Keratinocyte (primary cell): ENCODE measurements around the gene NAMPT. TPM values are rescaled to one million over a fixed set of nuclear protein-coding genes. Genes with fewer than 3 reads are reported as not detected.
"Not testable (repeated sequence)": the region's sequence is repeated elsewhere in the genome, so short reads cannot be mapped to it uniquely, and the experiment has no call there.

Source experiments
- DNase-seq: peaks from one replicate; pipeline ENCODE4 v3.0.0-alpha.2; 2011; ENCODE audit warnings: low read depth, missing footprints, low spot score
- FAIRE-seq: peaks from 2 replicates; lab custom pipeline; 2011; peaks lifted over from hg19 to GRCh38; lab: Jason Lieb, UNC
- H2AFZ ChIP-seq: 2 replicates; pipeline ENCODE4 v1.6.0; 2012; ENCODE audit warnings: low read length, control low read depth, inconsistent platforms; ENCODE audit not compliant: control insufficient read depth
- H3K27ac ChIP-seq: 2 replicates; pipeline ENCODE4 v1.5.1; 2011; ENCODE audit warnings: low read length; ENCODE audit not compliant: control insufficient read depth, insufficient read depth
- H3K27me3 ChIP-seq: 3 replicates; pipeline ENCODE4 v1.6.0; 2011; ENCODE audit warnings: low read length; ENCODE audit not compliant: control insufficient read depth, insufficient read depth; ENCODE audit errors: extremely low read depth
- H3K36me3 ChIP-seq, 2 experiments: 2 replicates in 1 of 2; 3 replicates in 1 of 2; pipeline ENCODE4 v1.5.1; 2011; ENCODE audit warnings: low read length in 2 of 2, mild to moderate bottlenecking in 1 of 2; ENCODE audit not compliant: control insufficient read depth in 2 of 2, insufficient read depth in 2 of 2; ENCODE audit errors: extremely low read depth in 1 of 2
- H3K4me1 ChIP-seq: 3 replicates; pipeline ENCODE4 v1.5.1; 2011; ENCODE audit warnings: low read length; ENCODE audit not compliant: control insufficient read depth, insufficient read depth; ENCODE audit errors: extremely low read depth
- H3K4me2 ChIP-seq: 3 replicates; pipeline ENCODE4 v1.6.0; 2011; ENCODE audit warnings: low read depth, low read length; ENCODE audit not compliant: control insufficient read depth, insufficient read depth; ENCODE audit errors: extremely low read depth
- H3K4me3 ChIP-seq, 3 experiments: fragments of 200-600 bp in 1 of 3; sonication (generic) in 1 of 3; 2 replicates in 2 of 3; 3 replicates in 1 of 3; pipeline ENCODE4 v1.5.1; 2011 to 2016; ENCODE audit warnings: low read length in 3 of 3, mild to moderate bottlenecking in 3 of 3, control low read depth in 2 of 3, inconsistent platforms in 1 of 3, low read depth in 1 of 3, mixed read lengths in 1 of 3, mixed run types in 1 of 3, moderate library complexity in 1 of 3; ENCODE audit not compliant: control insufficient read depth in 2 of 3, insufficient read depth in 2 of 3; ENCODE audit errors: extremely low read depth in 1 of 3
- H3K79me2 ChIP-seq: 2 replicates; pipeline ENCODE4 v1.6.0; 2012; ENCODE audit warnings: low read length; ENCODE audit not compliant: control insufficient read depth, insufficient read depth
- H3K9ac ChIP-seq: 3 replicates; pipeline ENCODE4 v1.6.0; 2011; ENCODE audit warnings: low read length; ENCODE audit not compliant: control insufficient read depth, insufficient read depth; ENCODE audit errors: extremely low read depth
- H3K9me1 ChIP-seq: 3 replicates; pipeline ENCODE4 v1.6.0; 2011; ENCODE audit warnings: low read length; ENCODE audit not compliant: control insufficient read depth, insufficient read depth; ENCODE audit errors: extremely low read depth
- H3K9me3 ChIP-seq: 2 replicates; pipeline ENCODE4 v1.5.1; 2012; ENCODE audit warnings: low read depth, low read length; ENCODE audit not compliant: control insufficient read depth
- H4K20me1 ChIP-seq: 3 replicates; pipeline ENCODE4 v1.6.0; 2011; ENCODE audit warnings: low read length; ENCODE audit not compliant: control insufficient read depth, insufficient read depth; ENCODE audit errors: extremely low read depth
- EZH2 ChIP-seq: IDR thresholded peaks from one replicate; pipeline ENCODE4 v1.6.1; 2012; ENCODE audit warnings: inconsistent platforms, mild to moderate bottlenecking, low read length, moderate library complexity
- dilution Hi-C: fragments of 300-500 bp; cut with MboI; formaldehyde crosslinking; loops from one replicate; pipeline ENCODE4 v1.7.0; 2020; ENCODE audit warnings: low sequenced_read_pairs; ENCODE audit not compliant: extremely low pct_ligation_motif_present
- polyA plus RNA-seq, 5 experiments: library from polyadenylated mRNA; depleted of rRNA in 3 of 5; stranded (reverse) in 3 of 5; stranded (forward) in 1 of 5; unstranded in 1 of 5; fragments of >200 nt; gene quantifications; 1 replicate in 1 of 5; 2 replicates in 3 of 5; 3 replicates in 1 of 5; pipeline versions ENCODE4 v1.2.1 to v1.2.3, GENCODE V29; 2011 to 2012; ENCODE audit warnings: missing spikeins in 2 of 5, low read depth in 1 of 5, low replicate concordance in 1 of 5
- TF ChIP-seq, protein P1 (sequence below), 3 experiments: IDR thresholded peaks in 1 of 3; conservative IDR thresholded peaks in 1 of 3; optimal IDR thresholded peaks in 1 of 3; 2 replicates in 2 of 3; 3 replicates in 1 of 3; pipeline versions ENCODE3 to v1.5.1; 2011; ENCODE audit warnings: low read length in 3 of 3, mild to moderate bottlenecking in 3 of 3, moderate library complexity in 2 of 3, control low read depth in 1 of 3, inconsistent platforms in 1 of 3; ENCODE audit not compliant: insufficient read depth in 2 of 3; ENCODE audit errors: extremely low read depth in 1 of 3

Gene NAMPT
- polyA plus RNA-seq, 1 donor (not counting 4 experiments of a cell fraction or from before 2014, with no cell fraction given) = 94.2 TPM

DNA sequence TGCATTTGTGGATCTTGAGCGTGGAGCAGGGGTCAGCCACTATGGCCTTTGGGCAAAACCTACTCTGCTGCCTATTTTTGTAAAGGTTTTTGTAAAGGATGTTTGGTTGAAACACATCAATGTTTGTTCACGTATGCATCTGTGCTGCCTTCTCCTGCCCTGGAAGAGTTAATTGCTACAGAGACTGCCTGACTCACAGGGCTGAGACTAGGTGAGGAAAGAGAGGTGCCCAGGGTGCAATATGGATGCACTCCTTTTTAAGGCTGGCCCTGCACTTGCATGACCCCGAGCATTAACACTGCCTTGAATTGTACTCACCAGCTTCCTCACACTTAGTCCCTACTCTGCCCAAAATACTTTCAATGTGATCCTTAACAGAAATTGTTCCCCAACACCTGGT lies 20.9 kb upstream of the NAMPT start:
- peak overlapping the region; percentile 24 for H3K4me2 ChIP-seq
- H3K27ac ChIP-seq = no peak overlapping the region
- H3K4me1 ChIP-seq = peaks cover 7% of the 10 kb centered on the region
- H3K36me3 ChIP-seq = no peaks in the 10 kb centered on the region
- H3K9me1 ChIP-seq = no peaks in the 10 kb centered on the region
- no peak overlapping the region for H3K4me3 ChIP-seq
- no peaks in the 10 kb centered on the region for H4K20me1 ChIP-seq
- TF ChIP-seq EZH2 = no peak
- TF ChIP-seq, protein P1, sequence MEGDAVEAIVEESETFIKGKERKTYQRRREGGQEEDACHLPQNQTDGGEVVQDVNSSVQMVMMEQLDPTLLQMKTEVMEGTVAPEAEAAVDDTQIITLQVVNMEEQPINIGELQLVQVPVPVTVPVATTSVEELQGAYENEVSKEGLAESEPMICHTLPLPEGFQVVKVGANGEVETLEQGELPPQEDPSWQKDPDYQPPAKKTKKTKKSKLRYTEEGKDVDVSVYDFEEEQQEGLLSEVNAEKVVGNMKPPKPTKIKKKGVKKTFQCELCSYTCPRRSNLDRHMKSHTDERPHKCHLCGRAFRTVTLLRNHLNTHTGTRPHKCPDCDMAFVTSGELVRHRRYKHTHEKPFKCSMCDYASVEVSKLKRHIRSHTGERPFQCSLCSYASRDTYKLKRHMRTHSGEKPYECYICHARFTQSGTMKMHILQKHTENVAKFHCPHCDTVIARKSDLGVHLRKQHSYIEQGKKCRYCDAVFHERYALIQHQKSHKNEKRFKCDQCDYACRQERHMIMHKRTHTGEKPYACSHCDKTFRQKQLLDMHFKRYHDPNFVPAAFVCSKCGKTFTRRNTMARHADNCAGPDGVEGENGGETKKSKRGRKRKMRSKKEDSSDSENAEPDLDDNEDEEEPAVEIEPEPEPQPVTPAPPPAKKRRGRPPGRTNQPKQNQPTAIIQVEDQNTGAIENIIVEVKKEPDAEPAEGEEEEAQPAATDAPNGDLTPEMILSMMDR (optimal IDR thresholded peaks at IDR 0.05 in 1 of 3, IDR thresholded peaks at IDR 0.05 in 1 of 3, conservative IDR thresholded peaks at IDR 0.05 in 1 of 3; ENCODE audit: extremely low read depth in 1 of 3, insufficient read depth in 2 of 3, low read length in 3 of 3) = no peak
- no peak overlapping the region for H3K9ac ChIP-seq
- dilution Hi-C loops = no loop called here
- FAIRE-seq (no peak), DNase-seq (no peak)
- H3K9me3 ChIP-seq = no peaks in the 10 kb centered on the region
- no peaks in the 10 kb centered on the region for H3K79me2 ChIP-seq
- H2AFZ ChIP-seq = peak overlapping the region; percentile 62
- H3K27me3 ChIP-seq = no peaks in the 10 kb centered on the region

DNA sequence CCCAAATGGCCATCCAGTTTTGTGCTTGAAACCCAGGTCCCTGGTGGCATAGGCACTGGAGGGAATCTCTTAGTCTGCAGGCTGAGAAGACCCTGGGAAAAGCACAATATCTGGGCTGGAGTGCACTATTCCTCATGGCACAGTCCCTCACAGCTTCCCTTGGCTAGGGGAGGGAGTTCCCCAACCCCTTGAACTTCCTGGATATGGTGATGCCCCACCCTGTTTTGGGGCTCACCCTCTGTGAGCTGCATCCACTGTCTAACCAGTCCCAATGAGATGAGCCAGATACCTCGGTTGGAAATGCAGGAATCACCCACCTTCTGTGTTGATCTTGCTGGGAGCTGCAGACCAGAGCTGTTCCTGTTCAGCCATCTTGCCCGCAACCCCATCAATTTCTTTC lies 19.8 kb upstream of the NAMPT start:
- dilution Hi-C loops = no loop called here
- TF ChIP-seq, protein P1 (optimal IDR thresholded peaks at IDR 0.05 in 1 of 3, IDR thresholded peaks at IDR 0.05 in 1 of 3, conservative IDR thresholded peaks at IDR 0.05 in 1 of 3; ENCODE audit: extremely low read depth in 1 of 3, insufficient read depth in 2 of 3, low read length in 3 of 3) = no peak
- no peak for TF ChIP-seq EZH2
- Histone ChIP-seq H3K9me3 (no peaks in the 10 kb centered on the region), H3K9me1 (no peaks in the 10 kb centered on the region), H2AFZ (no peak overlapping the region), H4K20me1 (no peaks in the 10 kb centered on the region), H3K4me3 (no peak overlapping the region), H3K9ac (no peak overlapping the region), H3K4me1 (peaks cover 7% of the 10 kb centered on the region), H3K27me3 (no peaks in the 10 kb centered on the region), H3K36me3 (no peaks in the 10 kb centered on the region), H3K79me2 (no peaks in the 10 kb centered on the region), H3K27ac (no peak overlapping the region), H3K4me2 (no peak overlapping the region)
- FAIRE-seq (no peak), DNase-seq (no peak)

DNA sequence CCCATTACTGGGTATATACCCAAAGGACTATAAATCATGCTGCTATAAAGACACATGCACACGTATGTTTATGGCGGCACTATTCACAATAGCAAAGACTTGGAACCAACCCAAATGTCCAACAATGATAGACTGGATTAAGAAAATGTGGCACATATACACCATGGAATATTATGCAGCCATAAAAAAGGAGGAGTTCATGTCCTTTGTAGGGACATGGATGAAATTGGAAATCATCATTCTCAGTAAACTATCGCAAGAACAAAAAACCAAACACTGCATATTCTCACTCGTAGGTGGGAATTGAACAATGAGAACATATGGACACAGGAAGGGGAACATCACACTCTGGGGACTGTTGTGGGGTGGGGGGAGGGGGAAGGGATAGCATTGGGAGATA lies 13.8 kb upstream of the NAMPT start:
- H3K27me3 ChIP-seq, H3K4me2 ChIP-seq, H3K27ac ChIP-seq, H2AFZ ChIP-seq, H3K36me3 ChIP-seq, H3K79me2 ChIP-seq, H3K9me3 ChIP-seq, DNase-seq, H4K20me1 ChIP-seq, H3K4me1 ChIP-seq, dilution Hi-C loops, FAIRE-seq, H3K9ac ChIP-seq, H3K4me3 ChIP-seq, H3K9me1 ChIP-seq: not testable (repeated sequence)

DNA sequence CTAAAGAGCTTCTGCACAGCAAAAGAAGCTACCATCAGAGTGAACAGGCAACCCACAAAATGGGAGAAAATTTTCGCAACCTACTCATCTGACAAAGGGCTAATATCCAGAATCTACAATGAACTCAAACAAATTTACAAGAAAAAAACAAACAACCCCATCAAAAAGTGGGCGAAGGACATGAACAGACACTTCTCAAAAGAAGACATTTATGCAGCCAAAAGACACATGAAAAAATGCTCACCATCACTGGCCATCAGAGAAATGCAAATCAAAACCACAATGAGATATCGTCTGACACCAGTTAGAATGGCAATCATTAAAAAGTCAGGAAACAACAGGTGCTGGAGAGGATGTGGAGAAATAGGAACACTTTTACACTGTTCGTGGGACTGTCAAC lies 13.4 kb upstream of the NAMPT start:
- H3K27me3 ChIP-seq, H3K36me3 ChIP-seq, H3K4me3 ChIP-seq, H4K20me1 ChIP-seq, H3K9ac ChIP-seq, DNase-seq, H3K4me1 ChIP-seq, H3K79me2 ChIP-seq, H2AFZ ChIP-seq, H3K4me2 ChIP-seq, H3K27ac ChIP-seq, dilution Hi-C loops, FAIRE-seq, H3K9me3 ChIP-seq, H3K9me1 ChIP-seq: not testable (repeated sequence)
